ENCODE results near the gene NFIB.

DNA sequence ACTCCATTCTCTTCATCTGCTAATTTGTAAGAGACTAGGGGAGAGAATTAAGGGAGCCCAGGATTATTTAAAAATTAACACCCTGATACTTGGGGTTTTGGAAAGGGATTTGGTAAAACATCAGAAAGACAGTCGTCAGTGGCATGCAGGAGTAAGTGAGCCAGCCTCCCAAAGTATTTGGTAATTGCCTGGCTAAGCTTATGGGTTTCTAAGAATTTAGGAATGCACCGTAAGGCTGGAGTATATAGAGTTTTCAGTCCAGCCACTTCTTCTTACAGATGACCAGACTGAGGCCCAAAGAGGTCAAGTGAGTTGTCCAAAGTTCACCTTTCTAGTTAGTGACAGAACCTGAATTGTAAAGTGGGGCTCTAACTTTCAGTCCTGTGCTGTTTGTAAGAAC is 25.8 kb upstream of the NFIB start:
- TF ChIP-seq CTCF (optimal IDR thresholded peaks at IDR 0.05 in 1 of 3, IDR thresholded peaks at IDR 0.05 in 1 of 3, conservative IDR thresholded peaks at IDR 0.05 in 1 of 3; ENCODE audit: extremely low read depth in 1 of 3, insufficient read depth in 2 of 3, low read length in 3 of 3): no peak
- TF ChIP-seq EZH2 (IDR thresholded peaks at IDR 0.05; ENCODE audit: low read length): no peak

Measured in keratinocyte (primary cell).